Activated naive CD4-positive, alpha-beta T cell treated with anti-CD3 and anti-CD28 coated beads, Interleukin-2, amount 50 U/mL, for 24 hours (primary cell): ENCODE measurements around the gene PCDH15.

ENCODE experiments used
- H3K27ac Mint-ChIP-seq: one replicate; pipeline ENCODE4 v1.8.0; 2021; ENCODE audit warnings: mild to moderate bottlenecking, mixed read lengths
- H3K27me3 Mint-ChIP-seq: one replicate; pipeline ENCODE4 v1.8.0; 2021; ENCODE audit warnings: mixed read lengths
- H3K36me3 Mint-ChIP-seq: one replicate; pipeline ENCODE4 v1.8.0; 2021; ENCODE audit warnings: mixed read lengths
- H3K4me1 Mint-ChIP-seq: one replicate; pipeline ENCODE4 v1.8.0; 2021; ENCODE audit warnings: mixed read lengths
- H3K4me3 Mint-ChIP-seq: one replicate; pipeline ENCODE4 v1.8.0; 2021; ENCODE audit warnings: mild to moderate bottlenecking, mixed read lengths
- H3K9me3 Mint-ChIP-seq: one replicate; pipeline ENCODE4 v1.8.0; 2021; ENCODE audit warnings: mixed read lengths

The PCDH15 gene

DNA sequence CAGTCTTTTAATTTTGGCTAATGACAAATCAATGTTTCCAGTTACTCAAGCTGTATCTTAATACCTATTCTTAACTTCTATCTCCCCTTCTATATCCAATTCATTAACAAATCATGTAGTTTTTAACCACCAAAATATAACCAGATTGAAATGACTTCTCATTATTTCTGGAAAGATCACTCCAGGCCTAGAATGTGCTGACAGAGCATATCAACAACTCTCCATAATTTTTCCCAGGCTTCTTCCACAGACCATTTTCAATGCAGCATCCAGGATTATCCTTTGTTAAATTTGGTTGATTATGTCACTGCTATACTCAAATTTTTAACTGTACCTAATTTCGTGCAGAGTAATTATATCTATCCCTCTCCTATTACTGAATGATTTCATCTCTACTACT lies 704.1 kb downstream of the PCDH15 start:
- Mint-ChIP-seq H3K4me3 (no peak overlapping the region), H3K27me3 (no peaks in the 10 kb centered on the region), H3K36me3 (no peaks in the 10 kb centered on the region), H3K4me1 (no peaks in the 10 kb centered on the region), H3K27ac (no peak overlapping the region), H3K9me3 (peaks cover 5% of the 10 kb centered on the region)

- Mint-ChIP-seq H3K27ac (no peak overlapping the region), H3K9me3 (peaks cover 5% of the 10 kb centered on the region), H3K4me1 (no peaks in the 10 kb centered on the region), H3K4me3 (no peak overlapping the region), H3K27me3 (no peaks in the 10 kb centered on the region), H3K36me3 (no peaks in the 10 kb centered on the region)
These were observed 706.7 kb downstream of the PCDH15 start for GRCh38 chr10:54094321-54094720.

GRCh38 chr10:54091237-54091636 lies 709.8 kb downstream of the PCDH15 start:
- peaks cover 4% of the 10 kb centered on the region for H3K9me3 Mint-ChIP-seq
- no peaks in the 10 kb centered on the region for H3K36me3 Mint-ChIP-seq
- no peaks in the 10 kb centered on the region for H3K27me3 Mint-ChIP-seq
- no peaks in the 10 kb centered on the region for H3K4me1 Mint-ChIP-seq
- H3K4me3 Mint-ChIP-seq, result no peak overlapping the region
- no peak overlapping the region for H3K27ac Mint-ChIP-seq

DNA sequence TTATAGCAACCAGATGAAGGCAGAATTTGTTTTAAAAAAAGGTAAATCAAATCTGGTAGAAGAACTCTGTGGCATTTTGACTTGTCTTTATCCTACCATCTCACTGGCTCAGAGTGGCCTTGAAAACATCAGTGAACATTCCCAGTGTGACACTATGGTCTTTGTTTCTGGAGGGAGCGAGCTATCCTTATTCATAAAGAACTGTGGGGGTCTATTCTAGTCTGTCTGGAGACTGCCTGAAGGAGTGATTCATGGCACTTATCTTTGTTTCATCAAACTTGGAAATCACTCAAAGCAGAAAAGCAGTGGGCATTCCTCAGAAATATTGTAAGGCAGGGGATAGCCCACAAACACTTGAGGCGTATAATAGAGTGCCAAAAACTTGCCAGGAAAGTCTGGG lies 719.1 kb downstream of the PCDH15 start:
- no peak overlapping the region for H3K27ac Mint-ChIP-seq
- no peaks in the 10 kb centered on the region for H3K9me3 Mint-ChIP-seq
- no peak overlapping the region for H3K4me3 Mint-ChIP-seq
- H3K4me1 Mint-ChIP-seq, result no peaks in the 10 kb centered on the region
- no peaks in the 10 kb centered on the region for H3K36me3 Mint-ChIP-seq
- no peaks in the 10 kb centered on the region for H3K27me3 Mint-ChIP-seq

GRCh38 chr10:54067361-54067760 lies 733.7 kb downstream of the PCDH15 start:
- no peak overlapping the region for H3K27ac Mint-ChIP-seq
- H3K4me1 Mint-ChIP-seq, result no peaks in the 10 kb centered on the region
- no peak overlapping the region for H3K4me3 Mint-ChIP-seq
- H3K9me3 Mint-ChIP-seq, result no peaks in the 10 kb centered on the region
- H3K27me3 Mint-ChIP-seq, result no peaks in the 10 kb centered on the region
- no peaks in the 10 kb centered on the region for H3K36me3 Mint-ChIP-seq

GRCh38 chr10:54066646-54067045 lies 734.4 kb downstream of the PCDH15 start:
- Mint-ChIP-seq H3K27ac (no peak overlapping the region), H3K27me3 (no peaks in the 10 kb centered on the region), H3K4me3 (no peak overlapping the region), H3K36me3 (no peaks in the 10 kb centered on the region), H3K4me1 (no peaks in the 10 kb centered on the region), H3K9me3 (no peaks in the 10 kb centered on the region)

DNA sequence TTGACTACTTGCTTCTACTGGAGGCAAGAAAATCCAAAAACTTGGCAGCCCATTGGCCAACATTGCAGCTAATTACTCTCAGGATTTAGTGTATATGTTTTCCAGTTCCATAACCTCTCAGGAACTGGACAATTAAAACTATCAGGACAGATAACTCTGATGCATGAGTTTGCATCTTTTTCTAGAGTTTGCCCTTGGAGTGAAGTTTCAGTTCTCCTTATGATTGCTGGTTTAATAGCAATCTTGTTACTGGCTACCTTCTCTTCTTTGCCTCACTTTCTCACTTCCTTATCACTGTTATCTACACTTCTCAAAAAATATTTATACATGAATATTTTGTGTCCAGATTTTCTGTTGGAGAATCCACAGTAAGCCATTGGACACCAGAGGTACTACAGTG lies 735.9 kb downstream of the PCDH15 start:
- Mint-ChIP-seq H3K4me1 (no peaks in the 10 kb centered on the region), H3K27me3 (no peaks in the 10 kb centered on the region), H3K4me3 (no peak overlapping the region), H3K36me3 (no peaks in the 10 kb centered on the region), H3K27ac (no peak overlapping the region), H3K9me3 (no peaks in the 10 kb centered on the region)

DNA sequence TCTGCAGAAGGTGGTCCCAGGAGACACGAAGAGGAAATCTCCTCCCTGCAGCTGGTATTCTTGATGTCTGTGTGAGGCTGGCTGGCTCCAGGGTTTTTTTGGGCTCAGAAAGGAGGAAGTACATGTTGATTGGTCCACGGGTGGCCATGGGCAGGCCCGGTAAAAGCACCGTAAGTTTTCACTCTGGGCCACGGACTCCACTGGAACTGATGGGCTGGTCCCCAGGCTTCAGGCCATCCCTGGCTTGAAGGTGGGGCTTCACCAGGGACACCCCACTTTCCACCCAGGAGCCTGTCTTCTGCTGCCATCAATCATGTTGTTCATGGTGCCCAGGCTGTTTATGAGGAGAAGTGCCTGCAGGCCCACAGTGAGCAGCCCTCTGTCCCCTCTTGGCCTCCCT lies 736.8 kb downstream of the PCDH15 start:
- Mint-ChIP-seq H3K4me1 (no peaks in the 10 kb centered on the region), H3K36me3 (no peaks in the 10 kb centered on the region), H3K9me3 (no peaks in the 10 kb centered on the region), H3K4me3 (no peak overlapping the region), H3K27ac (no peak overlapping the region), H3K27me3 (no peaks in the 10 kb centered on the region)

- no peaks in the 10 kb centered on the region for H3K27me3 Mint-ChIP-seq
These were observed 737.5 kb downstream of the PCDH15 start for GRCh38 chr10:54063514-54063913.

GRCh38 chr10:54060572-54060971 lies 740.5 kb downstream of the PCDH15 start:
- Mint-ChIP-seq H3K4me3 (no peak overlapping the region), H3K36me3 (no peaks in the 10 kb centered on the region), H3K4me1 (no peaks in the 10 kb centered on the region), H3K27me3 (no peaks in the 10 kb centered on the region), H3K27ac (no peak overlapping the region), H3K9me3 (peaks cover 7% of the 10 kb centered on the region)

More at GRCh38 chr10:54063514-54063913, 737.5 kb downstream of the PCDH15 start:
- Mint-ChIP-seq H3K4me1 (no peaks in the 10 kb centered on the region), H3K4me3 (no peak overlapping the region), H3K9me3 (no peaks in the 10 kb centered on the region), H3K27ac (no peak overlapping the region), H3K36me3 (no peaks in the 10 kb centered on the region)

DNA sequence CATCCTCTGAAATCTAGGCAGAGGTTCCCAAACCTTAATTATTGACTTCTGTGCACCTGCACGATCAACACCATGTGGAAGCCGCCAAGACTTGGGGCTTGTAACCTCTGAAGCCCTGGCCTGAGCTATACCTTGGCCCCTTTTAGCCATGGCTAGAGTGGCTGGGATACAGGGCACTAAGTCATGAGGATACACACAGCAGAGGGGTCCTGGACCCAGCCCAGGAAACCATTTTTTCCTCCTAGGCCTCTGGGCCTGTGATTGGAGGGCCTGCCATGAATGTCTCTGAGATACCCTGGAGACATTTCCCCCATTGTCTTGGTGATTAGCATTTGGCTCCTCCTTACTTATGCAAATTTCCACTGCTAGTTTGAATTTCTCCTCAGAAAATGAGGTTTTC lies 743.7 kb downstream of the PCDH15 start:
- H3K36me3 Mint-ChIP-seq, result no peaks in the 10 kb centered on the region
- H3K4me3 Mint-ChIP-seq, result no peak overlapping the region
- no peaks in the 10 kb centered on the region for H3K4me1 Mint-ChIP-seq
- H3K27me3 Mint-ChIP-seq, result no peaks in the 10 kb centered on the region
- peaks cover 14% of the 10 kb centered on the region for H3K9me3 Mint-ChIP-seq
- no peak overlapping the region for H3K27ac Mint-ChIP-seq

- Mint-ChIP-seq H3K4me3 (no peak overlapping the region), H3K9me3 (peaks cover 5% of the 10 kb centered on the region), H3K27ac (no peak overlapping the region), H3K36me3 (peaks cover 2% of the 10 kb centered on the region), H3K27me3 (no peaks in the 10 kb centered on the region), H3K4me1 (no peaks in the 10 kb centered on the region)
These were observed 774.7 kb downstream of the PCDH15 start for GRCh38 chr10:54026340-54026739.

- H3K4me1 Mint-ChIP-seq, result no peaks in the 10 kb centered on the region
- H3K36me3 Mint-ChIP-seq, result no peaks in the 10 kb centered on the region
- no peaks in the 10 kb centered on the region for H3K27me3 Mint-ChIP-seq
- no peak overlapping the region for H3K4me3 Mint-ChIP-seq
- H3K27ac Mint-ChIP-seq, result no peak overlapping the region
- no peaks in the 10 kb centered on the region for H3K9me3 Mint-ChIP-seq
These were observed 789.9 kb downstream of the PCDH15 start for GRCh38 chr10:54011117-54011516.

GRCh38 chr10:54010337-54010933 lies 790.6 kb downstream of the PCDH15 start:
- H3K4me1 Mint-ChIP-seq, result no peaks in the 10 kb centered on the region
- H3K27me3 Mint-ChIP-seq, result no peaks in the 10 kb centered on the region
- no peaks in the 10 kb centered on the region for H3K36me3 Mint-ChIP-seq
- no peak overlapping the region for H3K4me3 Mint-ChIP-seq
- H3K27ac Mint-ChIP-seq, result no peak overlapping the region
- no peaks in the 10 kb centered on the region for H3K9me3 Mint-ChIP-seq

DNA sequence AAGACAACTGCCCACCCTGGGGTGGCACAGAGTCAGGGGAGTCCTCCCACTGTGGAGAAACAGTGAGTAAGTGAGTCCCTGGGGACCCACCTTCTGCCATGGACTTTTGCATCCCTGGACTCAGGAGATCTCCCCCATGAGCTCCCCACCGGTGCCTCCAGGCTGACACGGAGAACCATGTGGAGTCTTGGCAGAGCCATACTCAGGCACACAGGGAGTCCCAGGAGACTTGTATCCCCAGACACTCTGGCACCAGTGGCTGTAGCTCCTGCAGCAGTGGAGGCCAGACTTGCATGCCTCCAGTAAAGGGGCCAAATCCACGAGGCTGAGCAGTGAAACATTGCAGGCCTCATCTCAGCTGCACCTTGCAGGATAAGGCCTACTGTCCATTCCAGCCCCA lies 791.4 kb downstream of the PCDH15 start:
- H3K36me3 Mint-ChIP-seq, result no peaks in the 10 kb centered on the region
- no peaks in the 10 kb centered on the region for H3K9me3 Mint-ChIP-seq
- no peaks in the 10 kb centered on the region for H3K27me3 Mint-ChIP-seq
- no peak overlapping the region for H3K27ac Mint-ChIP-seq
- no peak overlapping the region for H3K4me3 Mint-ChIP-seq
- H3K4me1 Mint-ChIP-seq, result no peaks in the 10 kb centered on the region

GRCh38 chr10:54002077-54002476 lies 799.0 kb downstream of the PCDH15 start:
- no peaks in the 10 kb centered on the region for H3K4me1 Mint-ChIP-seq
- H3K9me3 Mint-ChIP-seq, result peaks cover 8% of the 10 kb centered on the region
- H3K4me3 Mint-ChIP-seq, result no peak overlapping the region
- H3K36me3 Mint-ChIP-seq, result no peaks in the 10 kb centered on the region
- H3K27me3 Mint-ChIP-seq, result no peaks in the 10 kb centered on the region
- no peak overlapping the region for H3K27ac Mint-ChIP-seq

DNA sequence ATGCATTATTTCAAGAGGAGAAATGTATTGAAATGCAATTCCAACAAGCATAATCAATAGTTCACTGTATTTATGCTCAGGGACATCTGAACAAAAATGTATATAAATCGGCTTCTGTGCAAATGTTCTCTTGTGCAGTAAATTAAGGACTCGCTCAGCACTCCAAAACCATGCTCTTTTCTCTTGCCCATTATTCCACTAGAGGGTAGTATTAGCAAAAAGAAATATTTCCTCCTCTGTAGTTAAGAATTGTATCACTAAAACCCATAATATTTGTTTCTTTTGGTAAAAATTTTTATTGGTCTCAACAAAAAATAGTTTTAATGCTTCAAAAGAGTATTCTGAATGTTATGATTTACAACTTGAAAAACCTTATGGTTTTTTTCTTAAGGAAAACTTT lies 803.1 kb downstream of the PCDH15 start:
- no peaks in the 10 kb centered on the region for H3K27me3 Mint-ChIP-seq
- no peak overlapping the region for H3K4me3 Mint-ChIP-seq
- H3K9me3 Mint-ChIP-seq, result peaks cover 8% of the 10 kb centered on the region
- H3K27ac Mint-ChIP-seq, result no peak overlapping the region
- no peaks in the 10 kb centered on the region for H3K36me3 Mint-ChIP-seq
- no peaks in the 10 kb centered on the region for H3K4me1 Mint-ChIP-seq
